Mesothelial cell of epicardium (in vitro differentiated cells): ENCODE measurements around the gene SLIT3. TPM values are rescaled to one million over a fixed set of nuclear protein-coding genes. Genes with fewer than 3 reads are reported as not detected.

Experiments used
- DNase-seq, 2 experiments: peaks; one replicate each; pipeline ENCODE4 v3.0.0; 2021; ENCODE audit warnings: low spot score in 2 of 2; ENCODE audit not compliant: unreplicated experiment in 2 of 2
- H3K27ac Mint-ChIP-seq: 2 replicates; pipeline ENCODE4 v1.8.0; 2021; ENCODE audit warnings: mixed read lengths
- H3K27me3 Mint-ChIP-seq: 2 replicates; pipeline ENCODE4 v1.8.0; 2021; ENCODE audit warnings: low read depth, mixed read lengths
- H3K36me3 Mint-ChIP-seq: 2 replicates; pipeline ENCODE4 v1.8.0; 2021; ENCODE audit warnings: mixed read lengths
- H3K4me1 Mint-ChIP-seq: 2 replicates; pipeline ENCODE4 v1.8.0; 2021; ENCODE audit warnings: mixed read lengths
- H3K4me3 Mint-ChIP-seq: 2 replicates; pipeline ENCODE4 v1.8.0; 2021; ENCODE audit warnings: mild to moderate bottlenecking, moderate library complexity, mixed read lengths
- H3K9me3 Mint-ChIP-seq: 2 replicates; pipeline ENCODE4 v1.8.0; 2021; ENCODE audit warnings: mixed read lengths
- CTCF ChIP-seq: fragments of 200-600 bp; sonication (generic); IDR thresholded peaks from one replicate; pipeline ENCODE4 v1.5.0; 2021; ENCODE audit warnings: antibody characterized with exemption; ENCODE audit not compliant: unreplicated experiment
- total RNA-seq: library from RNA; stranded (reverse); gene quantifications from 3 replicates; pipeline ENCODE4 v1.2.1, GENCODE V29; 2021

SLIT3 gene
- total RNA-seq, 1 donor from 2014 or later: 65.1 TPM

GRCh38 chr5:168974082-168974481, 326.9 kb downstream of the SLIT3 start:
- Mint-ChIP-seq H3K27me3 (peaks cover 18% of the 10 kb centered on the region), H3K36me3 (no peaks in the 10 kb centered on the region), H3K27ac (no peak overlapping the region), H3K9me3 (no peaks in the 10 kb centered on the region), H3K4me3 (no peak overlapping the region), H3K4me1 (peaks cover 46% of the 10 kb centered on the region)
- no peak for TF ChIP-seq CTCF
- DNase-seq: no peak

- peaks cover 47% of the 10 kb centered on the region for H3K4me1 Mint-ChIP-seq
- no peak overlapping the region for H3K4me3 Mint-ChIP-seq
- H3K27ac Mint-ChIP-seq: no peak overlapping the region
- no peak for TF ChIP-seq CTCF
- H3K36me3 Mint-ChIP-seq: no peaks in the 10 kb centered on the region
- no peaks in the 10 kb centered on the region for H3K9me3 Mint-ChIP-seq
- DNase-seq: no peak
- H3K27me3 Mint-ChIP-seq: peaks cover 18% of the 10 kb centered on the region
These were observed 328.2 kb downstream of the SLIT3 start for GRCh38 chr5:168972731-168973130.

- no peak for DNase-seq
- no peak for TF ChIP-seq CTCF
- Mint-ChIP-seq H3K36me3 (no peaks in the 10 kb centered on the region), H3K27me3 (peaks cover 18% of the 10 kb centered on the region), H3K27ac (no peak overlapping the region), H3K9me3 (no peaks in the 10 kb centered on the region), H3K4me1 (peaks cover 38% of the 10 kb centered on the region), H3K4me3 (no peak overlapping the region)
These were observed 329.8 kb downstream of the SLIT3 start for GRCh38 chr5:168971100-168971499.

GRCh38 chr5:168969326-168969886, 331.5 kb downstream of the SLIT3 start:
- no peak for DNase-seq
- H3K36me3 Mint-ChIP-seq: no peaks in the 10 kb centered on the region
- H3K9me3 Mint-ChIP-seq: no peaks in the 10 kb centered on the region
- peaks cover 45% of the 10 kb centered on the region for H3K4me1 Mint-ChIP-seq
- no peak for TF ChIP-seq CTCF
- peaks cover 16% of the 10 kb centered on the region for H3K27me3 Mint-ChIP-seq
- H3K4me3 Mint-ChIP-seq: no peak overlapping the region
- no peak overlapping the region for H3K27ac Mint-ChIP-seq

GRCh38 chr5:168967882-168968620, 332.9 kb downstream of the SLIT3 start:
- H3K27me3 Mint-ChIP-seq: peaks cover 14% of the 10 kb centered on the region
- no peak overlapping the region for H3K4me3 Mint-ChIP-seq
- H3K36me3 Mint-ChIP-seq: no peaks in the 10 kb centered on the region
- H3K4me1 Mint-ChIP-seq: peaks cover 51% of the 10 kb centered on the region
- TF ChIP-seq CTCF: no peak
- no peak for DNase-seq
- peak overlapping the region; percentile 22 for H3K27ac Mint-ChIP-seq
- no peaks in the 10 kb centered on the region for H3K9me3 Mint-ChIP-seq
